ENCODE data around the gene ABTB2. TPM values are rescaled to one million over a fixed set of nuclear protein-coding genes. Genes with fewer than 3 reads are reported as not detected.

Gene ABTB2
- total and polyA plus RNA-seq, 9 of the 15 experiments (the other 6 are each of a cell fraction or from before 2014, with no cell fraction given) = 0.03 to 0.18 (median 0.12) TPM; not detected in 2

GRCh38 chr11:34363363-34364084 lies 5.7 kb upstream of the ABTB2 start:
- FAIRE-seq (no peak), DNase-seq (ENCODE audit: extremely low read depth in 1 of 4, low spot score in 3 of 4) (no peak), ATAC-seq (no peak)
- no TSS peak for BruUV-seq (replicated peaks)
- Histone ChIP-seq H3K4me2 (ENCODE audit: insufficient read depth, low read length) (no peak overlapping the region), H3K79me2 (ENCODE audit: control insufficient read depth, insufficient read depth, low read length) (no peaks in the 10 kb centered on the region), H3K9me1 (ENCODE audit: control insufficient read depth, insufficient read depth, low read length) (no peaks in the 10 kb centered on the region), H3K36me3 (ENCODE audit: control insufficient read depth, insufficient read depth, low read length) (no peaks in the 10 kb centered on the region), H3K9ac (ENCODE audit: insufficient read depth in 1 of 2, low read depth in 2 of 2, low read length in 2 of 2) (no peak overlapping the region), H3K27ac (ENCODE audit: extremely low read depth, low read depth, low read length) (no peak overlapping the region), H3K4me3 (no peak overlapping the region), H3K27me3 (ENCODE audit: control insufficient read depth in 2 of 2, insufficient read depth in 2 of 2, low read length in 2 of 2) (no peaks in the 10 kb centered on the region), H2AFZ (ENCODE audit: low read depth, low read length) (no peak overlapping the region), H3K9me3 (replicated peaks; ENCODE audit: control insufficient read depth, insufficient read depth, low read depth, low read length) (no peaks in the 10 kb centered on the region), H3K4me1 (replicated peaks in 1 of 2; ENCODE audit: control insufficient read depth in 2 of 2, insufficient read depth in 2 of 2, low read length in 2 of 2) (peaks cover 6 to 12% of the 10 kb centered on the region in 2 experiments), H4K20me1 (replicated peaks; ENCODE audit: control insufficient read depth, insufficient read depth, low read length) (no peaks in the 10 kb centered on the region)
- ChIA-PET POLR2A (interaction anchor here (0.6 kb wide), 1 partner anchor 521 kb away, joined by 3 read pairs; no protein-coding TSS in a partner anchor), CTCF (ENCODE audit: low intra/inter-chr PET ratio) (interaction anchor here (0.6 kb wide), 1 partner anchor 189 kb away, joined by 3 read pairs; no protein-coding TSS in a partner anchor)
- in situ Hi-C loops (cut with MboI) (loop anchor here (10.0 kb wide), 1 partner anchor 531 kb away; no protein-coding TSS in a partner anchor), intact Hi-C loops (cut with micrococcal nuclease) (no loop called here)
- 30% methylated on average over 8 of the region's 8 CpGs for WGBS (ENCODE audit: insufficient coverage, low coverage, missing lambda C conversion rate)
- TF ChIP-seq NONO (IDR thresholded peaks at IDR 0.05; ENCODE audit: low read depth in 2 of 2, low read length in 1 of 2) (no peak), ZNF445 (CRISPR knock-in tag; IDR thresholded peaks at IDR 0.05; ENCODE audit: low read depth) (no peak), TBL1XR1 (IDR thresholded peaks at IDR 0.05; ENCODE audit: low read length in 2 of 2) (no peak), NFIX (CRISPR knock-in tag; IDR thresholded peaks at IDR 0.05; ENCODE audit: low read depth) (no peak), ATF3 (IDR thresholded peaks at IDR 0.05) (no peak), ATF3 (CRISPR knock-in tag; conservative IDR thresholded peaks at IDR 0.05) (no peak), NELFE (IDR thresholded peaks at IDR 0.05; ENCODE audit: insufficient read depth, insufficient read length) (no peak), MIER1 (IDR thresholded peaks at IDR 0.05; ENCODE audit: low read depth) (no peak), EP300 (IDR thresholded peaks at IDR 0.05; ENCODE audit: low read length) (no peak), PRMT5 (CRISPR knock-in tag; IDR thresholded peaks at IDR 0.05) (no peak), STAT6 (CRISPR knock-in tag; IDR thresholded peaks at IDR 0.05) (no peak), JUNB (CRISPR knock-in tag; conservative IDR thresholded peaks at IDR 0.05) (no peak)
- TF ChIP-seq, protein P1, sequence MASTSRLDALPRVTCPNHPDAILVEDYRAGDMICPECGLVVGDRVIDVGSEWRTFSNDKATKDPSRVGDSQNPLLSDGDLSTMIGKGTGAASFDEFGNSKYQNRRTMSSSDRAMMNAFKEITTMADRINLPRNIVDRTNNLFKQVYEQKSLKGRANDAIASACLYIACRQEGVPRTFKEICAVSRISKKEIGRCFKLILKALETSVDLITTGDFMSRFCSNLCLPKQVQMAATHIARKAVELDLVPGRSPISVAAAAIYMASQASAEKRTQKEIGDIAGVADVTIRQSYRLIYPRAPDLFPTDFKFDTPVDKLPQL (IDR thresholded peaks at IDR 0.05; ENCODE audit: extremely low read depth, insufficient read length) = no peak
- TF ChIP-seq, protein P2, sequence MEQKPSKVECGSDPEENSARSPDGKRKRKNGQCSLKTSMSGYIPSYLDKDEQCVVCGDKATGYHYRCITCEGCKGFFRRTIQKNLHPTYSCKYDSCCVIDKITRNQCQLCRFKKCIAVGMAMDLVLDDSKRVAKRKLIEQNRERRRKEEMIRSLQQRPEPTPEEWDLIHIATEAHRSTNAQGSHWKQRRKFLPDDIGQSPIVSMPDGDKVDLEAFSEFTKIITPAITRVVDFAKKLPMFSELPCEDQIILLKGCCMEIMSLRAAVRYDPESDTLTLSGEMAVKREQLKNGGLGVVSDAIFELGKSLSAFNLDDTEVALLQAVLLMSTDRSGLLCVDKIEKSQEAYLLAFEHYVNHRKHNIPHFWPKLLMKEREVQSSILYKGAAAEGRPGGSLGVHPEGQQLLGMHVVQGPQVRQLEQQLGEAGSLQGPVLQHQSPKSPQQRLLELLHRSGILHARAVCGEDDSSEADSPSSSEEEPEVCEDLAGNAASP (IDR thresholded peaks at IDR 0.05) = no peak
- TF ChIP-seq, protein P3, sequence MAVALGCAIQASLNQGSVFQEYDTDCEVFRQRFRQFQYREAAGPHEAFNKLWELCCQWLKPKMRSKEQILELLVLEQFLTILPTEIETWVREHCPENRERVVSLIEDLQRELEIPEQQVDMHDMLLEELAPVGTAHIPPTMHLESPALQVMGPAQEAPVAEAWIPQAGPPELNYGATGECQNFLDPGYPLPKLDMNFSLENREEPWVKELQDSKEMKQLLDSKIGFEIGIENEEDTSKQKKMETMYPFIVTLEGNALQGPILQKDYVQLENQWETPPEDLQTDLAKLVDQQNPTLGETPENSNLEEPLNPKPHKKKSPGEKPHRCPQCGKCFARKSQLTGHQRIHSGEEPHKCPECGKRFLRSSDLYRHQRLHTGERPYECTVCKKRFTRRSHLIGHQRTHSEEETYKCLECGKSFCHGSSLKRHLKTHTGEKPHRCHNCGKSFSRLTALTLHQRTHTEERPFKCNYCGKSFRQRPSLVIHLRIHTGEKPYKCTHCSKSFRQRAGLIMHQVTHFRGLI (CRISPR knock-in tag; IDR thresholded peaks at IDR 0.05) = no peak

Measured in K562 (cell line).